GM21786 (cell line): ENCODE results near the gene EIF3CL.
"Not testable (repeated sequence)": the region's sequence is repeated elsewhere in the genome, so short reads cannot be mapped to it uniquely, and the experiment has no call there.

Experiments
- ATAC-seq: cut with Tn5 transposase; IDR thresholded peaks from one replicate; pipeline ENCODE4 v1.9.1; 2021; ENCODE audit not compliant: unreplicated experiment

Gene EIF3CL

GRCh38 chr16:28363408-28363807 is 40.2 kb downstream of the EIF3CL start, which contains the start of gene NPIPB6:
Gene NPIPB6, minus strand, starts transcription at chr16:28363508. Its CDS starts 686 bp downstream, at chr16:28362822.
- ATAC-seq = not testable (repeated sequence)

- not testable (repeated sequence) for ATAC-seq
Measured at GRCh38 chr16:28362600-28362999, 41.0 kb downstream of the EIF3CL start.

GRCh38 chr16:28338230-28338629 is 65.4 kb downstream of the EIF3CL start:
- not testable (repeated sequence) for ATAC-seq

GRCh38 chr16:28336940-28337710 is 66.5 kb downstream of the EIF3CL start:
- not testable (repeated sequence) for ATAC-seq

GRCh38 chr16:28335678-28336077 is 68.0 kb downstream of the EIF3CL start:
- ATAC-seq = not testable (repeated sequence)

- ATAC-seq = not testable (repeated sequence)
Measured at GRCh38 chr16:28332632-28333031, 71.0 kb downstream of the EIF3CL start.

- not testable (repeated sequence) for ATAC-seq
Measured at GRCh38 chr16:28330981-28331380, 72.7 kb downstream of the EIF3CL start.

- ATAC-seq = not testable (repeated sequence)
Measured at GRCh38 chr16:28330232-28330631, 73.4 kb downstream of the EIF3CL start.
